OCI-LY1 (cell line): ENCODE data around the gene FAXC.

Experiments used
- CTCF ChIP-seq: fragments of 200-600 bp; sonication (generic), shearing (Covaris generic); IDR thresholded peaks from 2 replicates; pipeline ENCODE4 v1.5.1; 2017; ENCODE audit warnings: mild to moderate bottlenecking, antibody characterized with exemption, low read length, moderate library complexity, mixed read lengths
- EZH2 ChIP-seq: fragments of 200-600 bp; sonication (generic), shearing (Covaris generic); IDR thresholded peaks from 2 replicates; pipeline ENCODE4 v1.8.0; 2017; ENCODE audit warnings: borderline replicate concordance, mixed run types, mild to moderate bottlenecking, antibody characterized with exemption, low read length, moderate library complexity, mixed read lengths

- TF ChIP-seq CTCF: no peak
- no peak for TF ChIP-seq EZH2
Measured at GRCh38 chr6:99393366-99393697, 43.9 kb upstream of the FAXC start.
